CD4-positive, alpha-beta T cell treated with Interleukin-1 beta for 1 hour (primary cell): Measurements from ENCODE around the gene KRTAP17-1.

Experiments used
- DNase-seq, 2 donors: peaks; one replicate each; pipeline ENCODE4 v3.0.0-alpha.2; 2020 to 2022

The KRTAP17-1 gene

DNA sequence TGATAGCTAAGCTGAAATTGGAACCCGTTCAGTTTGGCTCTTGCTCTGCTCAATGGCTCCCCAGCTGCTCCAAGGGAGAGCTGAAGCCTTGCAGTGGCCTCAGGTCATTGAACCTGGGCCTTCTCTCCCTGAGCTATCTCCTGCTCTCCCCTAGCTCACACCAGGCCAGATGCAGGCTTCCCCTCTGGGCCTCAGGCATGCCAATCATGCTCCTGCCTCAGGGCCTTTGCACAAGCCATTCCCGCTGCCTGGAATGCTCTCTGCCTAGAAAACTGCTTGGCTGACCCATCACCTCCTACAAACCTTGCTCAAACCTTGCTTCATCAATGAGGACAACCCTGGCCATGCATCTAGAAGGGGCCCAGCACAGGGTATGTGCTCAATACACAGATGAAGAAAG lies 16.7 kb upstream of the KRTAP17-1 start:
- no peak for DNase-seq

DNA sequence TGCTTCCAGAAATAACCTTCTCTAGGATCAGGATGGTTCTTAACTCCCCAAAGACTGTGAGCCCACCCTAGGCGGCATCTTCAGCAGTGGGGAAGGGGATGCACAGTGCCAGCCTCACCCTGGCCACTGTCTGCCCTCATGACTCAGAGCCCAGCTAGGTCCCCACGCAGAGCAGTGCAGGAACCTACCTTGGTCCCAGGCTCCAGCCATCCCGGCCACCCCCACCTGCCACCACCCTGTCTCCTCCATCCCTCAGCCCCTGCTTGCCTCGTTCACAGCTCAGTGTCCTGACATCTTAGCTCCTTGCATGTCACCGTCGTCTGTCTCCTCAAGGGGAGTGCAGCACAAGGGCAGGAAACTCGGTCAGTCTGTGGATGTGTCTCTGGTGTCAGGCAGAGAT lies 16.1 kb upstream of the KRTAP17-1 start:
- no peak for DNase-seq

DNA sequence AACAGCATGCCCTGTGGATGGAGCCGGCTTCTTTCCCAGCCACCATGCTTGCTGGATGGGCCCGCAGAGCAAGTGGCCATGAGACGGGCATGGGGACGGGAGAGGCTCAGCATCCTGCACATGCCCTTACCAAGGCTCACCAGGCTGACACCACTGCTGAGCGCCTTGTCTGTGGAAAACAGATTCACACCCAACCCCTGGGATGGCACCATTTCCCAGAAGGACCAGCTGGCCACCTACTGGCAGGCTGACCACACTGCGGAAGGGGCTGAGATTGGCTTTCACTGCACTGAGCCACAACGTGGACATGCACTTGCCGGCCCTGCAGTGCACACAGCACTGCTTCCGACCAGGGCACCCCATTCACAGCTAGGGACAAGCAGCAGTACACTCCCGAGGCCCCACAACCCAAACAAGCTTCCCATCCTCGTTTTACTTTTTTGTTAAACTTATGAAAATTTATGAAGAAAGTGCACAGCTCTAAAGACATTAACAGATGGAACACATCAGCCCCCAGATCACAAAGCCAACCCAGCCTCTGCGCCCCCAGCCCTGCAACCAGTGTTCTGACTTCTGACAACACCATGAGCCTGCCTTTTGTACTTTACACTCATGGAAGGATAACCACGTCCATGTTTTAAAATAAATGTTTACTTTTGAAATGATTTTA lies 13.9 kb upstream of the KRTAP17-1 start:
- peak in 1 of 2 donors; percentile 33 for DNase-seq

DNA sequence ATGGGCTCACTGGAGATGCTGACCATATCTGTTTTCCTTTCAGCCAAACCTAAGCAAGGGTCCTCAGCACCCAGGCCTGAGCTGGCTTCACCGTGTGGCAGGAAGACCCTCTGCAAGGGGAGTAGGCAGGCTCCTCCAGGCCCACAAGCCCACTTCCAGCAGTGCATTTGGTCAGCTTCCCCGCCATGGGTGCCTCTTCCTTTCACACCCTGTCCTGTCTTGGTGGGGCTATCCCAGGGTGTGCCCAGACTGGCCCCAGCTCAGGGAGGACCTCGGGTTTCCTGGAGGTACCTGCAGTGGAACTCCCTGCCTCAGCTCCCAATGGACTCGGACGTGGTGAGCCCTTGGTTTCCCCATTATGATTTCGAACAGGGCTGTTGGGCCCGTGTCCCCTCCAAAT lies 12.7 kb upstream of the KRTAP17-1 start:
- no peak for DNase-seq

DNA sequence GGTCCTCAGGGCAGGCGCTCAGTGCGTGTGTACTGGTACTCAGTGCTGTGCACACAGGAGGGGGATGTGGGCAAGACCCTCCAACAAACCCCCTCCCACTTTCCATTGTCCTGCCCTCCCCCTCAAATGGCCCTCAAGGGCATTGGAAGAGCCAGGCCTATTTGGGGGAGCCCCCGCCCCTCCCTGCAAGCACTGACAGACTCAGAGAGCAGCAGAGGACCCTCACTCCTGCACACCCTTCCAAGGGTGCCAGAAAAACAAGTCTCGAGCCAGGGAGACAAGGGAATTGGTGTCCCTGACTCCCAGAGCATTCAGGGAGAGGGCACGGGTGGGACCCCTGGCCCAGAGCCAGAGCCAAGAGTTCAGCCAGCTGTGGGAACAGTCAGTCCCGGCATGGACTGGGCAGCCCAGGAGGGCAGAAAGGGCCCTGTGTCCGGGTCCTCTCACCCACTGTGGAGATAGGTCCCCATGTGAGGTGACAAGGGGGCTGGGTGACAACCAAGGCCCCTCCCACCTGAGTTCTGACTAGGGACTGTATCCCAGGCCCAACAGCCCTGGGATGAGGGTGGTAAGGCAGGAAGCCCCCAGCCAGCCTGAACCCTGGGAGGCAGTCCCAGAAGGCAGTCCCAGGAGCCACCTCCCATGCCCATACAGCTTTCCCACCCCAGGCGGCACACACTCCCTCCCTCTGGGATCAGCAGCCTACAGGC lies 12.1 kb upstream of the KRTAP17-1 start:
- DNase-seq, result no peak

DNA sequence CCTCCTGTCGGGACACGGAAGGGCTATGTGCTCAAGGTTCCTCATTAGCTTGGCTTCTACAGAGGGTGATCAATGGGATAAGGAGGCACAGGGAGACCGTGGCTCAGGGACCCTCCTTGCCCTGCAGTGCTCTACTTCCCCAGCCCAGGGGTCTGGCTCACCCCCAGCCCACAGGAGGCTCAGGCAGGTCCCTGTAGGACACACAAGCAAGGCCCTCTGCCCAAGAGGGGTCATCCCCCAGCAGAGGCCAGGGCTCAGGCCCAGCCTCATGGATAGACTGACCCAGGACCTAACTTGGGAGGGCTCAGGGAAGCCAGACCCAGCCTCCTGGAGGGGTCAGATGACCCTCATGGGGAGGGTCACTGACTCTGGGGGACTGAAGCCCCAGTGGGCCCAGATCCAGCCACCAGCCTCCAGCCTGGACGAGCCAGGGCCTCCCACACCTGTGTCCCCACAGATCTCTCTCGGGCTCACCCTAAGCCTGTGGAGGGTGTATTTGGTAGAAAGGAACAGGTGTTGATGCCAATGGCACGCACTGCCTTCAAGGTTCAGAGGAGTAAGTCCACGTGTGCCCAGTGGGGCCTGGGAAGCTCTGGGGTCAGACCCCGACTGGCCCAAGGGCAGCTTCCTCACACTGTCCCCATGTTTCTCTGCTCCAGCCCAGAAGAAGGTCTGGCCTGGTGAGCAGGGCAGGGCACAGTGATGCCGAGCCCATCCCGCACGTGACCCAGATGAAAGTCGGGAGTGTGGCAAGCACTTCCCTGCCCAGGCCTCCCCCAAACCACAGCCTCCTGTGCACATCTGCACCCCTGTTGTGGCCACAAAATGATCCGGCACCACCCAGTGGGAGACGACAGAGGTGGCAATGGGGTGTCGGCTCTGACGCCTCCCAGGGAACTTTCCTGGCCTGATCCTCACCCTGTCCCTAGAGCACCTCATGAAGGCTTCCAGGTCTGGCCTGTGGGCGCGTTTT lies 10.9 kb upstream of the KRTAP17-1 start:
- peak; percentile 16 to 49 for DNase-seq

DNA sequence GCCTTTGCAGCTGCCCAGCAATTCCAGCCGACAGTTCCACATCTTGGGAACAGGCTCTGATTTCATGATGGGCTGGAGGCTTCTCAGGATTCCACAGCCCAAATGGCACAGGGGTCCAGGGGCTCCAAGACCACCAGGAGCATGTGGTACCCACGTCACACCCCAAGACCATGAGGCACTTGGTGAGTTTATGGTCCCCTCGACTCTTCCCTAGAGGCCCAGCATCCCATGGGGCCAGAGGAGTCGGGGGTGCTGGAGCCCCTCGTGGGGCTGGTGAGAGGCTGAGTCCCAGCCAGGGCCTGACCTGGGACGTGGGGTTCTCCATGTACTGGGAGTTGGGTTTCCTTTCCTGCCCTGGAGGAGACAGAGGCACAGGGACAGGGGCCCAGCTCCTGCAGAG lies 10.1 kb upstream of the KRTAP17-1 start:
- no peak for DNase-seq

DNA sequence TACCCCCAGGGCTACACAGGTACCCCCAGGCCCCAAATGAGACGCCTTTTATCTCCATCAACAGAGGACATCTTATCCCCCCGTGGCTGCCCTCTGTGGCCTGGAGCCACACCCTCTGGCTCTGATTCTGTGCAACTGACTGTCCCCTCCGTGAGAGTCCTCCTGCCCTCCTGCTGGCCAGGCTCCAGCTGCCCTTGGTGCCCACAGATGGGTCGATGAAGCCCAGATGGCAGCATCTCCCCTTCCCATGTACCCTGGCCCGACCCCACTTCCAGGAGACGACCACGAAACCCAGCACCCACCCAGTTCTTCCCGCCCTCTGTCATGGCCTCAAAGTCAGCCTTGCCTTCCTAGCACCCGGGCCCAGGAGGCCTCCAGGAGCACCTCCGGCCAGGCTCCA lies 9.6 kb upstream of the KRTAP17-1 start:
- DNase-seq, result no peak

DNA sequence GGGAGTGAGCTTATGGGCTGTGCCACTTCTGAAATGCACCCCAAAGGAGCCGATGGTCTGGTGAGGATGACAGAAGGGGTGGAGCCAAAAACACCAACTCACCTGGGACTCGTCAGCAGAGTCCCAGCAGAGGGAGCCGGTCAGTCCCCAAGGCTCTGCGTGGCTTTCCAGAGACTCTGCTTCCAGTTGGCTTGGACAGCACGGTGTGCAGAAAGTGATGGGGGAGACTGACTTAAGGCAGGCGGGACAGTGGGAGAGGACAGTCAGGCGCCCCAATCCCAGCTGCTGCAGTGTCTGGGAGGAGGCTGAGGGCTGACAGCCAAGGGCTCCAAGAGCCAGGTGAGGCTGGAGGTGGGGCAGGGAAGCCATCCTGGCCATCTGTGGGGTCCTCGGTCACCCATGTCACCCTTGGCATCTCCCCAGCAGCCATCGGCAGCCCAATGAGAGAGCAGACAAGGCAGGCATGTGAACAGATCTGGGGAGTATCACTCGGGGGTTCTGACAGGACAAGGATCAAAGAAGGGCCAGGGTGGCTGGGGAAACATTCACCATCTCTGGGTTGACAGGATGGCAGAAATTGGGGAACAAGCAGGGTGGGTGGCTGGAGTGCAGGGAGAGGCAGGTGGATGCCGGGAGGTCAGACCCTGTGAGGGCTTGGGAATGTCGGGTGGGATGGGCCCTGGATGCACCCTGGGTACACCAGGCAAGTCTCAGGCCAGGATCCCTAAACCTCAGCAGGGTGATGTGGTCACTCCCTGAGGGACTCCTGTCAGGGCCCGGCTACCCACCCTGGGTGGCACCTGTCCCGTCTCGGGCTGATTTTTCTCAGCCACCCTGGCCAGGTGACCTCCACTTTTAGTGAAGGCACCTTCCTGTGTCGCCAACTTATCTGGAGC lies 8.9 kb upstream of the KRTAP17-1 start:
- peak in 1 of 2 donors; percentile 31 for DNase-seq

DNA sequence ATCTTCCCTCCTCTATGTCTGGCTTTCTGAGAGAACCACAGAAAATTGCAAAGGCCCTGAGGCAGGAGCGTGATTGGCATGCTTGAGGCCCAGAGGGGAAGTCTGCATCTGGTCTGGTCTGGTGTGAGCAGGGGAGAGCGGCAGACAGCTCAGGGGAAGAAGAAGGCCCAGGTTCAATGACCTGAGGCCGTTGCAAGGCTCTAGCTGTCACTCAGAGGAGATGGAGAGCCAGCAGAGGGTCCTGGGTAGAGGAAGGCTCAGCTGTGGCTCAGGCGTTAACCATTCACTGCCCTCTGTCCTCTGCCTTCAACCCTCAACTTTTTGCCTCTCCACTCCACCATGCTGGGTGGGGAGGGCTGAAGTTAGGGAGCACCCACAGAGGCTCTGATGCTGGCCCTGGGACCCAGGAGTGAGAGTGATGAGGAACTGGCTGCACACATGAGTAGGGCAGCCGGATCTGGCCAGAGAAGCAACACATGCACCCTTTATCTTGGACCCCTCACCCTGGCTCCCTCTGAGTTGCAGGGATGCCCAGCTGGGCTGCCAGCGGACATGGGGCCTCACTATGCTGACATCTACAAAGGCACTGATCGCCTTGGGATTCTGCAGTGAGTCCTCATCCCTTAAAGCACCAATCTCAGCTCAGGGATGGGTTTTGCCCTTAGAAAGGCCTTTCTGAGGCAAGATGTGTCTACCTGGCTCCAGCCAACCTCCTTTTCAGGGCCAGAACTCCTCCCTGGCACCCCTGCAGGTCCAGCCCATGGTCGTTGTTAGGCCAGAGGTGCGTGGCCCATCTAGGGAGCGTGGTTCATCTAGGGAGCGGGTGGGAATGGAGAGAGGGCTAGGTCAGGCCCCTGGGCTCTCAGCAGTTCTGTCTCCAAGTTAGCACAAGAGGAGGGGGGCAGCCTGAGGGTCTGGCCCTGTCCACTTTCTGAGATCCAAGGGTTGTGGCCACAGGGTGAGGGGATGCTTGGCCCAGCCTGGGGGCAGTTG lies 7.7 kb upstream of the KRTAP17-1 start:
- no peak for DNase-seq

DNA sequence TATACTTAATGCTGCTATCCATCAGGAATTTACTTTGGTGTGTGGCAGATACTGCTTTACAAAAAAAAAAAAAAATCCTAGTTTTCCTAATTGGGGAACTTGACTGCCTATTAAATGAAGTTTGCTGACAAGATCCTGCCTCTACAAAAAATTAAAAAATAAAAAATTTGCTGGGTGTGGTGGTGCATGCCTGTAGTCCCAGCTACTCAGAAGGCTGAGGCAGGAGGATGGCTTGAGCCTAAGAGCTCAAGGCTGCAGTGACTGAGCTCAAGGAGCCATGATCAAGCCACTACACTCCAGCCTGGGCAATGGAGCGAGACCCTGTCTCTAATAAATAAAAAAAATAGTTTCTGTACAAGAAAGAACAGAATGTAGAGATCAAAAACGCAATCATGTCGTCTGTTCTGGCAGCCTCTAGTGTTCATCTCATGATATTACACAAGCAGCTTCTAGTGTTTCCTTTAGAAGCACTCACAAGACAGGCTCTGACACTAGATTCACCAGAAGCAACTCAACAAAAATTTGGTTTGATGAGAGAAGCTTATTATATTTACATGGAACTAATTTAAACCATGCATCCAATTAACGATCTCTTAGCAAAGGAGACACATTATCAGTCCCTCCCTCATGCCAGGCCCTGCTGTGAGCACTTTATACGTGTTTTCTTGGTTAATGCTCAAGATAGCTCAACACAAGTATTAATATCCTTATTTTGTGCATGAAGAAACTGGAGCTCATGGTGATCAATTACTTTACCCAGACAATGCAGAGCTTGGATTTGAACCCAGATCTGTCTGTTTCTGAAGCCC lies 6.8 kb upstream of the KRTAP17-1 start:
- peak in 1 of 2 donors; percentile 59 for DNase-seq

DNA sequence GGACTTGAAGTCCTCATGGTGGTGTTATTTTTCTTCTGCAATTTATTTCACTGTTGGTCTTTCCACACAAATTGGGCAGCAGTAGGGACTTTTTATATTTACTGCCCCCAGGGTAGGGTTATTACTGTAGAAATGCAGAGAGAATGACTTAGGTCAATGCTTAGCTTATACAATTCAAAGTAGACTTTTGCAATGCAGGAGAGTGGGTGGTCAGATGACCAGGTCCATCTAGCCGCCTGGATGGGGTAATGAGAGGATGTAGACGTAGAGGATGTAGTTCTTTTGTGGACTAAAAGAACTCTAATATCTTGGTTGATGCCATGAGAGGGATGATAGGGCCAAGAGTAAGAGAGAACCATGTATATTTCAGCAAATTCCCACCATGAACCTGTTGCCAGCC lies 2.7 kb upstream of the KRTAP17-1 start:
- no peak for DNase-seq

DNA sequence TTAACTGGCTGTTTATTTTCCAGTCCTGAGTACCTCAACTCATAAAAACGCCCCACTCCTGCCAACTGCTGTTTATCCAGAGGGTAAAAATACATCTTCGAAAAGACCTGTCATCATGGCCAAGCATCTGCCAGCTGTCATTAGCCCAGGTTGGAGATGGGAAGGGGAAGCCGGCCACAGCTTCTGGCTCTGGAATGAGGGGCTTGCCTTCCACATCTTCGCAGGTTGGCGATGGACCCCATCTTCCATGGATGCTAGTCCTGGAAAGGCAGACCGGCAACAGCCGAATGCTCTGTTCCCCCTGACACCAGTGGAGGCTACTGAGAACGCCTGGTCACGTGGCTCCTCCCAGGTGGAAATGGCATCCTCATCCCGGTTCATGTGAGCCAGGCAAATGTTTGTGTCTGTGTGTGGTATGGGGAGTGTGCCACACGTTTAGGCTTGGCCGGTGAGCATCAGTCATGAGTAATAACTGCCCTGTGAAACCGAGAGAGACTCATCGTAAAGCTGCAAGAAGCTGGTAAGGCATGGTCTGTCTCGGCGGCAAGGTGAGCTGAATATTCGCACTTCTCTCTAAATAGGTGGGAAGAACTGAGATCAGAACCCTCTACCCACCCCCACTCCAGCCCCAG lies 420 bp upstream of the KRTAP17-1 start:
- no peak for DNase-seq

DNA sequence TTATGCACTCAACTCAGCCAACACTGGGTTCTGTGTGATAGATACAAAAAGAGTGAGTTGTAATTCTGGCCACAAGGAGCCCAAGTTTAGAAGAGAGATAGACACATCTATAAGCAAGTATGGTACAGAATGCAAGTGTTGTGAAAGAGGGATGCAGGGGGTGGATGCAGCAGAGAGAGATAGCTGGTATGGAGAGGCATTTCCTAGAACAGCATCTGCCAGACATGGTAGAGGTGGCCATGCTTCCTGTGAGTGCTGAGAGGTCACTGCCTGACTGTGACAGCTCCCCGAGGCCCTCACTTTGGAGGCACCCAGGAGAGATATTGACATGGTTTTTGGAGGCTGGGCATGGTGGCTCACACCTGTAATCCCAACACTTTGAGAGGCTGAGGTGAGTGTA lies 4.4 kb downstream of the KRTAP17-1 start:
- DNase-seq, result no peak

DNA sequence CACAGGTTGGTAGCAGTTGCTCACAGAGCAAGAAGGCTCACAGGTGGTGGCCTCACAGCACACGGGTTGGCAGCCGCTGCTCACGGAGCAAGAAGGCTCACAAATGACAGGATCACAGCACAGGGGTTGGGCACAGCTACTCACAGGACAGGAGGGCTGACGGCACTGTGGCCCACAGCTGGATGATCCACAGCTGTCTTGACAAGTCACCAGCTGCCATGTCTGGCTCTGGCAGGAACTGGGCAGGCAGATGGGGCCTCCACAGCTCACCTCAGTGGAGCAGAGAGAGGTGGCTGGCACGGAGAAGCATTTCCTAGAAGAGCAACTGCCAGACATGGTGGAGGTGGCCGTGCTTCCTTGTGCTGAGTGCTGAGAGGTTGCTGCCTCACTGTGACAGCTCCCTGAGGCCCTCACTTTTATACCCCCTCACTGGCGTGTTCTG lies 6.6 kb downstream of the KRTAP17-1 start, which contains the start of gene KRTAP16-1:
Gene KRTAP16-1, minus strand, starts transcription at position 392 of the 442 bp plus-strand sequence. Its CDS starts 56 bp downstream, at position 336.
- peak; percentile 49 to 57 for DNase-seq

DNA sequence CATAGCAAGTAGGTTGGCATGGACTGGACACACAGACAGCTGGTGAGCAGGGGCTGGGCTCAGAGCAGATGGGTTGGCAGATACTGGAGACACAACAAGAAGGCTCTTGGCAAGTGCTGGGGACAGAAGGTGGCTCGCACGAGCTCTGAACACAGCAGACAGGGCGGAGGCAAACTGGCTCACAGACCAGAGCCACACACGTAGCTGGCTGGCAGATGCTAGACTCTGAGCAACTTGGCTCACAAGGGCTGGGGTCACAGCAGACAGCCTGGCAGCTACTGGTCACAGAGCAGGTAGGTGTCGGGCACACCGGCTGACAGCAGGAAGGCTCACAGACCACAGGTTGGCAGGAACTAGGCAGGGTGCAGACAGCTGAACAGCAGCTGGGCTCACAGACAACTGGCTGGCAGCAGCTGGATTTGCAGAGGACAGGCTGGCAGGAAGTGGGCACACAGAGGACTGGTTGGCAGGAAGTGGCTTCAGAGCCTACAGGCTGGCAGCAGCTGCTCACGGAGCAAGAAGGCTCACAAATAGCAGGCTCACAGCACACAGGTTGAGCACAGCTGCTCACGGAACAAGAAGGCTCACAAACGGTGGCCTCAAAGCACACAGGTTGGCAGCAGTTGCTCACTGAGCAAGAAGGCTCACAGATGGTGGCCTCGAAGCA lies 7.1 kb downstream of the KRTAP17-1 start:
- peak; percentile 86 to 89 for DNase-seq

DNA sequence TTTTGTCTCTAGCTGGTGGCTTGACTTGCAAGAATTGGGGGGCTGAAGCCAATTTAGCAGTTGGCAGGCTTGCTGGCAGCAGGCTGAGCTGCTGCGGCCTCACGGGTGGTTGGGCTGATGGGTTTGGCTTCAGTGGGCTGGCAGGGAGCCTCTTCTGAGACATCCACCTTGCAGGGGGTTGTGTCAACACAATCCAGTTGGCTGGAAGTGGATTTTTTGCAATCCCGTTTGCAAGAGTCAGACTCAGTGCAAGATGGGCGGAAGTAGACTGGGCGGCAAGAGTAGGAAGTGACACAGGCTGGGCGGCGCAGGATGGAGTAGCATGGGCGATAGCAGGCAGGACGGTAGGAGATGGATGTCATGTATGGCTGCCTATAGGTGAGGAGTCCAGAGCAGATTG lies 7.9 kb downstream of the KRTAP17-1 start:
- DNase-seq, result no peak

DNA sequence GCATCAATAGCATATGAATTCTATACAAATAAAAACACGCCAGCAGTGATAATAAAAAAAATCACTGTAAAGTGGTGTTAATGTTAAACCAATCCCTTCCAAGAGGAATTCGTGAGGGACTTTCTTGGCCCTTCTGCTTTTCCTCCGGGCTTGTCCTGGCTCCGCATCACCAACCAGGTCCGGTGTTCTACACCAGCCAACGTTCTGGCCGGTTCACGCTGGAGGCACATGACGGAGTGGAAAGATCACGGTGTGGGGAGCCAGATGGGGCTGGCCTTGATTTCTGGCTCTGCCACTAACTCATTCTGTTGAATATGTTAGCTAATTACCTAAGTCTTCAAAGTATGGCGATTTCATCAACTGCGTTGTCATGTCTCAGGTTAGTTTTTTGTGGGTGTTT lies 11.4 kb downstream of the KRTAP17-1 start:
- DNase-seq, result no peak

DNA sequence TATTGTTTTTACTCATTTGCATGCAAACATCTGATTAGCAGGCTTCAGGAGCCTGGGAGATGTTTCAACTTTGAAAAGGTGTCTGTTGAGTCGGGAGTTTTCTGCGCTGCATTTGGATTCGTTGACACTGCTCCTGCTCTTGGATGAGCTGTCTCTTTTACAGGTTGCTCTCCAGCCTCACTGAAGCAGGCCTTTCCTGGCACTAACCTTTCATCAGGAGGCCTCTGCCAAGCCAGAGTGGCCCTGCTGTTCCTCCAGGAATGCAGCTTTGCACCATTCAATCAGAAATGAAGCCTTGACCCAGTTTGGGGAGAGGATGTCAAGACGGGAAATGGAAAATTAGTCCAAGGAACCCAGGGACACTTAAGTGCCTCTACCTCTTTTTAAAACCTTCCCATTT lies 12.5 kb downstream of the KRTAP17-1 start:
- DNase-seq, result no peak
